Cortex of kidney (tissue), 1 donor: ENCODE results near the gene IRF6.
"Not testable (repeated sequence)": the region's sequence is repeated elsewhere in the genome, so short reads cannot be mapped to it uniquely, and the experiment has no call there.

Source experiments
- DNase-seq: peaks from one replicate; lab custom pipeline; 2025; lab: John Stamatoyannopoulos, UW

The IRF6 gene

GRCh38 chr1:209823143-209824041 is 17.4 kb upstream of the IRF6 start:
- DNase-seq, result no peak

DNA sequence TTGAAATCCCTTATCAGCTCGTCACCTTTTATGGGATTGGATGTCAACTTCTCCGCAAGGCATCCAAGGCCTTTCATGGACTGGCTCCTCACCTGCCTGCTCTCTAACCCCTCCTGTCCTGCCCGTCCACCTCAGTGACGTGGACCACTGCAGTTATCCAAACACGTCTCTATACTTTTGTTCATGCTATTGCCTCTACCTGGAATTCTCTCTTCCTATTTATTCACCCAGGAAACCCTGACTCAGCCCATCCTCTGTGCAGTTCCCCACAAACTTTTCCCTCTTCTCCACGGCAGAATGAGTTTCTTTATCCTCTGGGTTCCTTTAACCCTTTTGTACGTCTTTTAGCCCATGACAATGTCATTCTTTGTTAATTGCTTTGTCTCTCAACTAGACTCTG is 16.8 kb upstream of the IRF6 start:
- DNase-seq, result no peak

GRCh38 chr1:209820986-209821385 is 15.0 kb upstream of the IRF6 start:
- DNase-seq, result no peak

- no peak for DNase-seq
Observed at GRCh38 chr1:209819058-209819457, 13.1 kb upstream of the IRF6 start.

DNA sequence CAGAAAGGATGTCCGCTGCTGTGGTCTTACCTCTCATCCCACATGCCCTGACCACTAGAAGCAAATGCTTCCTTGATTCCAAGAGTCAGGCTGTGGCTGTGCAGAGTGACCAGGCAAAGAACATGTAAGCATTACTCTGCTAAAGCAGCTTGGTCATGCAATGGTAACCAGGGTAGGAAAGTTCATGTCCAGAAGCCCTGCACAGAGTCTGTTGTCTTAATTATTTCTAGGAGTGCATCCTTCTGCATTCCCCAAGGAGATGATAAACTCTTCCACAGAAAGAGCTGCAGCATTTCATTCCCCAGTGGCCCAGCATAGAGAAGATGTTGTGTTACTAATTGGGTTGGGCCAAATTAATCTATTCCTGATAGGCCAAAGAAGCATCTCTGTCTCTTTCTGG is 11.7 kb upstream of the IRF6 start:
- no peak for DNase-seq

DNA sequence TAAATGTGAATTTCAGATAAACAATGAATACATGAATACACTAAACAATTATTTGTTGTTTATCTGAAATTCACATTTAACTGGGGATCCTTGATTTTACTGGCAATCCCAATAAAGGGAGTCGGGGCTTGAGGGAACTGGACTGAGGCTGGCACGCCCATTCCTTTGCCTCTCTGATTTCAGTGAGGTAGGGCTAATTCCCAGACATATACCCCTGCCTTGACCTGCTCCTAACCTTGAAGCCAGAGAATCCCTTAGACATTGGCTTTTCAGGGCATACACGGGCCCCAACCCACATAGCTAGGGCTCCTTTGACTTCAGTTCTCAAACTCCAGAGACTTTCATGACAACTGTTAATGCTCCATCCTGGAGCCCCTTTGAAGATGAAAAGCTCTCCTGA is 11.0 kb upstream of the IRF6 start:
- DNase-seq, result no peak

DNA sequence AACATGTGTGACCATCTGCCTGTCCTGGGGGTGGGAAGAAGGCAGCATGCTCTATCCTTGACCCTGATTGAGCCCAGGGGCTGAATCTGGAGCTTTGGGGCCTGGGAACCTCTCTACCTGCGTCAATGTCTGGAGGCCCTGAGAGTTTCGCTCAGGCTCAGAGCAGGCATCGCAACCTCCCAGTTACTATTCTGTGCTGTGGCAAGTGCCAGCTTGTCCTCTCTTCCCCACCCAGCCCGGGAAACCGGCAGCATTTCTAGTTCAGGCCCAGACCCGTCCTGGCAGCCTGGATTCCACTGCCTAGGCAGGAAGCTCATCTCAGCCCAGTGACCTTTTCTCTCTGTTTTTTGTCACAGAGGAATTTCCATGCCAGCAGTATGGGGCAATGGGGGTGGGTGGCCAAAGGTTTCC is 10.0 kb upstream of the IRF6 start:
- DNase-seq, result no peak

DNA sequence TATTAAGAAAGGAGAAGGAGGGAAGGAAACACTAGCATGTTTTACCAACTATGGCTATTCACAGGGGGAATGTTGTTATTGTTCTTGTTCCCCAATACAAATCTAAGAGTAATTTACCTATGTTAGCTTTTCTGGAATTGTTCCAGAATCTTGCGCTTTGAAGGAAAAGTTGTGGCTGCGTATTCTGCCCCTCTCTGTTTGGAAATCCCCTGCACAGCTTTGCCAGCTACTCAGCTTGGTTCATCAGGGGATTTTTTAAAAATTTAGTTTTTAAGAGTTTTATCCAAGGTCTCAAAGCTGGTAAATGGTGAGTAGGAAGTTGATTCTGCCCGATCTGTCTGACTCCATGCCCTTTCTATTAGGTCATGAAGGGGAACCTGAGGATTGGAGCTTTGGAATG is 9.5 kb upstream of the IRF6 start:
- DNase-seq, result no peak

DNA sequence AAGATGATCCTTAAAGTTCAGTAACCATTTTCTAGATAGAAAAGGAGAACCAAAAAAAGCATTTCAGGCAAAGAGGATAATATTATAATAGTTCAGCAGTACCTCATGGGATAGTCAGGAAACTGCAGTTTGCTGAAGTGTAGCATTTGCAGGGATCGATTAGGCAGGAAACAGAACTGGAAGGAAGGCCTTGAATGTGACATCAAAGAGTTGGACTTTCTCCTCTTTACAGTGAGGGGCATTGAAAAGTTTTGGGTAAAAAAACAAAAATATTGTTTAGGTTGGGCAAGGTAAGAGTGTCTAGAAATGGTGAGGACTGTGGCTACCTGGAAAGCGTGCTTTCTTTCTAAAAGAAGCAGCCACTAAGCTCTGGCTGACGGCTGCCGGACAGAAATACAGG is 8.0 kb upstream of the IRF6 start:
- DNase-seq, result no peak

DNA sequence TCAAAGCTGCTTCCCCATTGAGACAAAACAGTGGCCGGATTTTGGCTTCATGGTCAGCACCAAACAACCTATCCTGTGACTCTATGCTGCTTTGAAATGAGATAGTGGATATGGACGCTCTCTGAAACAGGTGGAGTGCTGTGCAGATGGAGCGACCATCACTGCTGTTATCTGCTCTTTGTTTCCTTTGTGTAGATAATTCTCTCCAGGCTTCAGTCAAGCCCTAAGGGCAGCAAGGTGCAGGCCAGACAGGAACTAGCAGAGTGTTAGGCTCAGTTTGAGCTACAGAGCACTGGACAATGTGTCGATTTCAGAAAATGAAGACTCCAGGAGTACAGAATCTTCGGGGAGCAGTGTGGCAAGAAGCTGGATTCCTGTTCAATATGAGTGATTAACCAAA is 4.8 kb upstream of the IRF6 start:
- no peak for DNase-seq

DNA sequence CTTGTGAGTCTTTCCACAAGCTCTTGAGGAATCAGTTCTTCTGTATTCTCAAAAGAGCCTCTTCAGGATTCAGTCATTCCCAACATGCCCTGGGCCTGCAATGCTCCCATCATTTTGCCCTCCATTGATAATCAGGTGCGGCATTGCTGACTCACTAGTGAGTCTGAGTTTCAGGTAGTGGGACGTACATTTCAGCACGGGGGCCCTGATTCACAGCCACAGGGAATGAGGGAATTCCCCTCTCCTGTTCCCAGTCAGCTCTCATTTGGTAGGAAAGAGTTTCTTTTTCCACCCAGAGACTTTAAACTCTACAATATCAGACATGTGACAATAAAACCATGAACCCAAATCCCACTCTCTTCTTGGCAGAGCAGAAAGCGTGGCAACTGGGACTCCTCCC is 3.7 kb upstream of the IRF6 start:
- DNase-seq, result no peak

DNA sequence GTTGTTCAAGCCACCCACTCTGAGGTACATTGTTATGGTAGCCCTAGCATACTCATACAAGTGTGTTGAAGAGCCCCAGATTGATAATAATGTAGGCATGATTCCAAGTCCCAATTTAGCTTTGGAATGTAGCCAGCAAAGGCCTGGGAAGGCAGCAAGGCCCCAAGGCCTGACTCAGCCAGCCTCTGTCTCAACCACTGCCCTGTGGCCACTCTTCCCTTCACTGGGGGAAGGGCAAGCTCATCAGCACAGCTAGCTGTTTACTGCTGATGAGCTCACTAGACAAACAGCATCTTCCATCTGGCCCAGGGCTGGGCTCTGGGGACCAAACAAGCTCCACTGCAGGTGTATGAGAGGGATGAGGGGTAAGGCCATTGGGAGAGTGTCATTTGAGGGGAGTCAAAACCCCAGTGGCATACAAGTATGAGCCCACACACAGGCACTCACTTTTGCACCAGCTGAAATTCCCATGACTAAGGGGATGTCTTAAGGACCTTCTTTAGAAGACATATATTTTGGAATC is 2.2 kb upstream of the IRF6 start:
- DNase-seq, result no peak

DNA sequence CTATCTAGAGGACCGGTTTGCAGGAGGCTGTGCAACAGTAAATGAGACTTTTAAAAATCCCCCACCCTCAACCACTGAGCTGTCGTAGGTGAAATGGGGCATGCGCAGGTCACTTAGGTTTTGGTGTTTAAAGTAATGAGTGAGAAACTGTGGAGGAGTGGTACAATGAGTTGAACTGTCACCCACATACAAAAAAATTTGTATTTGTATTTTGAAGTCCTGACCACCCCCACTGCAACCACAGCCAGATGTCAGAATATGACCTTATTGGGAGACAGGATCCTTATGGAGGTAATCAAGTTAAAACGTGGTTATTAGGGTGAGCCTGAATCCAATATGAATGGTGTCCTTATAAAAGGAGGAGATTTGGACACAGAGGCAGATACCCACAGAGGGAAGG is 1.6 kb upstream of the IRF6 start:
- no peak for DNase-seq

GRCh38 chr1:209805341-209805781 is 581 bp downstream of the IRF6 start:
- no peak for DNase-seq

- DNase-seq, result no peak
Observed at GRCh38 chr1:209803568-209803967, 2.4 kb downstream of the IRF6 start.

DNA sequence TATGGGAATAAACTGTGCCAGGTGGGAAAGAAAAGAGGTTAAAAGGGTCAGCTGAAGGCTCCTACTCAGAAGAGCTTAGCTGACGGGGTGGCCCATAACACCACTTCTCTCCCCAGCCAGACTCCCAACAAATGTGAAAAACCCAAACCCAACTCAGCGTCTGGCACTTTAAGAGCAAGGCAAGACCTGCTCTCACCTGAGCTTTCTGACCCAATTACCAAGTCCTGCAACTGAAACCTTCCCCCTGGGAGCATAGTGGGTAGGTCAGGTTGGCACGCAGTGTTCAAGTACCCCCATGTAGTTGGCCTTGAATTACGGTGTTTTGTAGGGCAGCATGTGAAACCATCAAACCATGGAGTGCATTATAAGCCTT is 3.2 kb downstream of the IRF6 start:
- DNase-seq, result no peak

DNA sequence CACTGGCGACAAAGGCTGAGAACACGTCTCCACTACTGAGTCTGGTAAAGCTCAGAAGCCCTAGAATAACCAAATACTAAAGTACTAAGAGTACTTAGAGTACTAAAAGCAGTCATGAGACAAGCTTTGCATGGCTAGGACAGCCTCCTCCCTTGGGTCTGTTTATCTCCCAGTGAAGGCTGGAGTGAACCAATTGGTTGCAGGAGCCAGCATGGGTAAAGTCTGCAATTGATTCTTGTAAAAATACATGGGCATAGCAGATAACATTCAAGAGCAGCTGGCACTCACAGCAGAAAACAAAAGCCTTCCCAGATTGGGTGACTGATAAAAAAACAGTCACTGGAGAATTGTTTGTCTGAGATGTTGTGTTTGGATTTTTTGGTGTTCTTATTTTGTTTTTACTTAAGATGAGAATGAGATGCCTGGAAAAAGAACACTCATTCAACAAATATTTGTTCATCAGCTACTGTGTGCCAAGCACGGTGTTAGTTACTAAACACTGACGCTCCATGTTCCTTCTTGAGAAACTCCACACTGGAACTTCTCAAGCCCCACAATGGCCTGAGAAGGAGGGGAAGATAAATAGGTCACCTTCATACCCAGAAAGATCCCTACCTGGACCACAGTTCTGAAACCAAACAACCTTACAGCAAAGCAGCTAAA is 3.7 kb downstream of the IRF6 start:
- no peak for DNase-seq

GRCh38 chr1:209800984-209801834 is 4.7 kb downstream of the IRF6 start:
- no peak for DNase-seq

DNA sequence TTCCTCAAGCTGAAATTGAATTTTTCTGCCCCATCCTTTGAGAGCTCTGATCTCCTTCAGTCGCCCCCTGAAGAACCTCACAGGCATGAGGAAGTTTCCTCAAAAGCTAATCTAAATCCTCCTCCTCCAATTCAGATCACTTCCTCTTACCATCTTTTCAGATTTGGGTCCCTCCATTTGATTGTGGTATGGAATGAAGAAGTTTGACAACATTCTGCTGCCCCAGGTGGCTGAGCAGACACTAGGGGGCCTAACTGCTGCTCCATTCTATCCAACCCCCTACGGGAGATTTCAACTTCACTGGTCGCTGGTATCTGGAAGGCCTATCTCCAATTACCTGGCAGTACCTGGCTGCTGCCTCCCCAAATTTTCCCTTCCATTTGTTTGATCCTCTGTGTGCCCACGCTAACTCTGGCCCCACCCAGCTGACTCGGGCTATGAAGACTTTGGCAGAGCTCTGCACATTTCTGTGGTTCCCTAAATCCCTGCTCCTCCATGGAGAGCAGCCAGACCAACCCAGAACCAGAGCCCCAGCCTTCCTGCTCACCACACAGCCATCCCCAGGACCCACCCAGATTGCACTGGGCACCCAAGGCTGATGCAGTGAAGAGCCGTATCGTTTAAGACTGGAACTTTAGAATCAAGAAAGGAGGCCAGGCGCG is 7.8 kb downstream of the IRF6 start:
- no peak for DNase-seq

DNA sequence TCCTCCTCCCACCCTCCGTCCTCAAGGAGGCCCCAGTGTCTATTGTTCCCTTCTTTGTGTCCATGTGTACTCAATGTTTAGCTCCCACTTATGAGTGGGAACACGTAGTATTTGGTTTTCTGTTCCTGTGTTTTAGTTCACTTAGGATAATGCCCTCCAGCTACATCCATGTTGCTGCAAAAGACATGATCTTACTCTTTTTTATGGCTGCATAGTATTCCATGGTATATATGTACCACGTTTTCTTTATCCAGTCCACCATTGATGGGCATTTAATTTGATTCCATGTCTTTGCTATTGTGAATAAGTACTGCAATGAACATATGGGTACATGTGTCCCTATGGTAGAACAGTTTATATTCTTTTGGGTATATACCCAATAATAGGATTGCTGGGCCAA is 12.2 kb downstream of the IRF6 start:
- not testable (repeated sequence) for DNase-seq

- DNase-seq, result no peak
Observed at GRCh38 chr1:209791920-209792319, 14.0 kb downstream of the IRF6 start.
